Fibroblast of lung (primary cell): Measurements from ENCODE around the gene ZNF133.

Experiments
- CTCF ChIP-seq, 2 donors: IDR thresholded peaks in 1 of 2; conservative IDR thresholded peaks in 1 of 2; 1 replicate in 1 of 2; 2 replicates in 1 of 2; pipeline ENCODE4 v1.5.1; 2011 to 2012; ENCODE audit warnings: low read length in 2 of 2, control low read depth in 1 of 2, inconsistent platforms in 1 of 2, low read depth in 1 of 2, mild to moderate bottlenecking in 1 of 2
- EZH2 ChIP-seq: IDR thresholded peaks from 2 replicates; pipeline ENCODE4 v1.5.1; 2012; ENCODE audit warnings: low read length, control low read depth, mild to moderate bottlenecking; ENCODE audit errors: missing control alignments

- TF ChIP-seq CTCF (conservative IDR thresholded peaks at IDR 0.05 in 1 of 2, IDR thresholded peaks at IDR 0.05 in 1 of 2; ENCODE audit: low read depth in 1 of 2, low read length in 2 of 2) (no peak), EZH2 (no peak)
These were observed 14.6 kb upstream of the ZNF133 start for GRCh38 chr20:18273738-18274137.
